PFSK-1 (cell line): ENCODE results near the gene EMILIN1.

Source experiments
- FOXP2 ChIP-seq: optimal IDR thresholded peaks from 2 replicates; pipeline ENCODE3; 2011; ENCODE audit warnings: borderline replicate concordance, control low read depth, inconsistent platforms; ENCODE audit not compliant: insufficient read depth; ENCODE audit errors: extremely low read length, extremely low read depth
- POLR2AphosphoS5 ChIP-seq: IDR thresholded peaks from 2 replicates; pipeline ENCODE4 v1.6.1; 2012; ENCODE audit warnings: low read depth, mild to moderate bottlenecking, control low read depth, low read length, moderate library complexity
- SIN3A ChIP-seq: IDR thresholded peaks from 2 replicates; pipeline ENCODE4 v1.6.1; 2012; ENCODE audit warnings: mild to moderate bottlenecking, low read length, moderate library complexity, borderline replicate concordance; ENCODE audit not compliant: insufficient read depth
- TAF1 ChIP-seq: IDR thresholded peaks from 2 replicates; pipeline ENCODE4 v1.6.1; 2012; ENCODE audit warnings: low read length, control low read depth, borderline replicate concordance; ENCODE audit not compliant: insufficient read depth
- TF ChIP-seq, protein P1 (sequence below), 2 experiments: IDR thresholded peaks; 2 replicates each; pipeline versions ENCODE4 v1.6.1 to v1.8.0; 2011 to 2012; ENCODE audit warnings: low read depth in 2 of 2, low read length in 2 of 2, control low read depth in 1 of 2, inconsistent platforms in 1 of 2, mild to moderate bottlenecking in 1 of 2, moderate library complexity in 1 of 2; ENCODE audit not compliant: insufficient read depth in 1 of 2

EMILIN1 gene

DNA sequence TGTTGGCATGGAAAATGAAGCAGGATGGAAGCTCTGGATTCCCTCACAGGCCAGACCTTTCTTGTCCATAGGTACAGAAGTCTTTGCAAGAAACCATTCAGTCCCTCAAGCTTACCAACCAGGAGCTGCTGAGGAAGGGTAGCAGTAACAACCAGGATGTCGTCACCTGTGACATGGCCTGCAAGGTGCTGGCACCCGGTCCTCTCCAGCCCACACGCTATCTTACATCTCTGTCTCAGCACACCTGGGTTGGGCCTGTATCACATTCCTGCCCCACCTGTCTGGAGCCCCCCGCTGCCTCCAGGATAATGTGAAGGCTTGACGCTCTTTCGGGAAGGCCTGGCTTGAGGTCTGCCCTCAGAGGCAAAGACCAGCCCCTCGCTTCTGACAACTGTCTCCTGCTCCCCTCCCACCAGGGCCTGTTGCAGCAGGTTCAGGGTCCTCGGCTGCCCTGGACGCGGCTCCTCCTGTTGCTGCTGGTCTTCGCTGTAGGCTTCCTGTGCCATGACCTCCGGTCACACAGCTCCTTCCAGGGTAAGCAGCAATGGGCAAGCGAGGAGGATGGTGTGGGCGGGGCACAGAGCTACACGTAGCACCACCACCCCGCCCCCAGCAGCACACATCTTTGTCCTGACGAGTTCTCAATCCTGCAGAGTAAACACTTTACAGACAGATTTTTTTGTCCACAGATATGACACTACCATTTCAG, 39.6 kb upstream of the EMILIN1 start:
- no peak for TF ChIP-seq TAF1
- no peak for TF ChIP-seq SIN3A

DNA sequence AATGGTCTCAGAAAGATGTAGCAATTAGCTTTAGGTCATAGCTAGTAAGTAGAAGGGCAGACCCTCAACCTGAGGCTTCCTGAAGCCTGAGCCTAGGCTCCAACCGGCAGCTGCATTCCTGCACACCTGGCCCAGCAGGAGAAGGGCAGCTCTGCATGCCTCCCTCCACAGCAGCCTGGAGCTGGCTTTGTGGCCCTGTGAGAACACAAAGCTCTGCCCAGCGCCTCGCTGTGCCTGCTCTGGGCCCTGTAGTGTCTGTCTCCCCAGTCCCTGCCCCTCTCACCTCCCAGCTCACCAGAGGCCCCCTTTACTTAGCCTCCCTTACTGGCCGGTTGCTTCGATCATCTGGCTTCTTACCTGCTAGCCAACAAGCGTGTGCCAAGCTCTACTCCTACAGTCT, 39.0 kb upstream of the EMILIN1 start:
- TF ChIP-seq TAF1 (no peak), POLR2AphosphoS5 (no peak), FOXP2 (no peak), SIN3A (no peak)
- TF ChIP-seq, protein P1, sequence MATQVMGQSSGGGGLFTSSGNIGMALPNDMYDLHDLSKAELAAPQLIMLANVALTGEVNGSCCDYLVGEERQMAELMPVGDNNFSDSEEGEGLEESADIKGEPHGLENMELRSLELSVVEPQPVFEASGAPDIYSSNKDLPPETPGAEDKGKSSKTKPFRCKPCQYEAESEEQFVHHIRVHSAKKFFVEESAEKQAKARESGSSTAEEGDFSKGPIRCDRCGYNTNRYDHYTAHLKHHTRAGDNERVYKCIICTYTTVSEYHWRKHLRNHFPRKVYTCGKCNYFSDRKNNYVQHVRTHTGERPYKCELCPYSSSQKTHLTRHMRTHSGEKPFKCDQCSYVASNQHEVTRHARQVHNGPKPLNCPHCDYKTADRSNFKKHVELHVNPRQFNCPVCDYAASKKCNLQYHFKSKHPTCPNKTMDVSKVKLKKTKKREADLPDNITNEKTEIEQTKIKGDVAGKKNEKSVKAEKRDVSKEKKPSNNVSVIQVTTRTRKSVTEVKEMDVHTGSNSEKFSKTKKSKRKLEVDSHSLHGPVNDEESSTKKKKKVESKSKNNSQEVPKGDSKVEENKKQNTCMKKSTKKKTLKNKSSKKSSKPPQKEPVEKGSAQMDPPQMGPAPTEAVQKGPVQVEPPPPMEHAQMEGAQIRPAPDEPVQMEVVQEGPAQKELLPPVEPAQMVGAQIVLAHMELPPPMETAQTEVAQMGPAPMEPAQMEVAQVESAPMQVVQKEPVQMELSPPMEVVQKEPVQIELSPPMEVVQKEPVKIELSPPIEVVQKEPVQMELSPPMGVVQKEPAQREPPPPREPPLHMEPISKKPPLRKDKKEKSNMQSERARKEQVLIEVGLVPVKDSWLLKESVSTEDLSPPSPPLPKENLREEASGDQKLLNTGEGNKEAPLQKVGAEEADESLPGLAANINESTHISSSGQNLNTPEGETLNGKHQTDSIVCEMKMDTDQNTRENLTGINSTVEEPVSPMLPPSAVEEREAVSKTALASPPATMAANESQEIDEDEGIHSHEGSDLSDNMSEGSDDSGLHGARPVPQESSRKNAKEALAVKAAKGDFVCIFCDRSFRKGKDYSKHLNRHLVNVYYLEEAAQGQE (IDR thresholded peaks at IDR 0.05; ENCODE audit: insufficient read depth in 1 of 2, low read depth in 2 of 2, low read length in 2 of 2), result no peak

DNA sequence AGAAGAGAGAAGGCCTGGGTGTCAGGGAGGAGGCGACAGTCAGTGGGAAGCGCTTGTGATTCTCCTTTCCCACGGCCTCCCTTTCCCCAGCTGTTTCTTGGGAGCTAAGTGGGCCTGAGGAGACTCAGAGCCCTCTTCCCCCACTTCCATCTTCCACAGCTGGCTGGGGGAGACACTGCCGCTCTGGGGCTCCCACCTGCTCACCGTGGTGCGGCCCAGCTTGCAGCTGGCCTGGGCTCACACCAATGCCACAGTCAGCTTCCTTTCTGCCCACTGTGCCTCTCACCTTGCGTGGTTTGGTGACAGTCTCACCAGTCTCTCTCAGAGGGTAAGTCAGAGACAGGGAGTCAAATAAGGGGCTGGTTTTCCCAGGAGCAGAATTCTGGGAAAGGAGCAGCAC, 38.5 kb upstream of the EMILIN1 start:
- TF ChIP-seq SIN3A (no peak), POLR2AphosphoS5 (no peak), TAF1 (no peak), FOXP2 (no peak)
- TF ChIP-seq, protein P1 (IDR thresholded peaks at IDR 0.05; ENCODE audit: insufficient read depth in 1 of 2, low read depth in 2 of 2, low read length in 2 of 2), result no peak

DNA sequence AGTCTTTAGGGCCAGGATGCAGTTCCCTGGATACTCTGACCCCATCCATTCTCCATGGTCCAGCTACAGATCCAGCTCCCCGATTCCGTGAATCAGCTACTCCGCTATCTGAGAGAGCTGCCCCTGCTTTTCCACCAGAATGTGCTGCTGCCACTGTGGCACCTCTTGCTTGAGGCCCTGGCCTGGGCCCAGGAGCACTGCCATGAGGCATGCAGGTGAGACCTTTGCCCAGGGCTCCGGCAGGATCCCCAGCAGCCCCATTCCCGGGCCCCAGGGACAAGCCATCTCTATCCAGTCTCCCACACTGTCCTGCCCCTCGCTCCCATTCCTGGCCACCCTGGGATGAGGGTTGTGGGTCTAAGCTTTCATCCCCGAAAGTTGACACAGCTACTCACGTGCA, 38.1 kb upstream of the EMILIN1 start:
- TF ChIP-seq SIN3A (no peak), FOXP2 (no peak), POLR2AphosphoS5 (no peak), TAF1 (no peak)
- TF ChIP-seq, protein P1 (IDR thresholded peaks at IDR 0.05; ENCODE audit: insufficient read depth in 1 of 2, low read depth in 2 of 2, low read length in 2 of 2), result no peak

DNA sequence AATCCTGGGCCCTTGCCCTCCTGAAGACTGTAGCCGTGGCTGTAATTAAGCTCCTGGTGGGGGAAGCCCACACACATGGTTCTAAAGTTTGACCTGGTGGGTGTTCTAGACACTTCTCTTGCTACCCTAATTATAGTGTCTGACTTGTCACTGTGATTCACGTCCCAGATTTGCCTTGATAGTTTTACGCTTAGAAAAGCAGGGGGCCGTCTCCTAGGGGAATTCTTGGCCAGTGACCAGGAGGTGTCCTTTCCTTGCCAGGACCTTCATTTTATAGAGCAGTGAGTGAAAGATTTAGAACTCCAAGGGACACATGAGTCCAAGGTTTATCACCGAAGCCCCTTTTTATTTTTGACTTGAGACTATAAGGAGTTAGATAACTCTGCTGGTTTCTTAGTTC, 36.7 kb upstream of the EMILIN1 start:
- TF ChIP-seq POLR2AphosphoS5, result no peak; the same call in 1 of the 2 replicates
- no peak for TF ChIP-seq TAF1
- no peak for TF ChIP-seq SIN3A
- TF ChIP-seq, protein P1 (IDR thresholded peaks at IDR 0.05; ENCODE audit: insufficient read depth in 1 of 2, low read depth in 2 of 2, low read length in 2 of 2), result no peak
- TF ChIP-seq FOXP2, result no peak
